ENCODE results near the gene FOXO3.
A peak's percentile ranks its signal among the peaks of the same experiment; 100 is the strongest.
"Not testable (repeated sequence)": the region's sequence is repeated elsewhere in the genome, so short reads cannot be mapped to it uniquely, and the experiment has no call there.

FOXO3 gene

GRCh38 chr6:108653949-108654348 is 93.2 kb downstream of the FOXO3 start:
- CTCF ChIA-PET: interaction anchor here (0.8 to 1.1 kb wide), 3 partner anchors 33 to 91 kb away, joined by 3 to 4 read pairs (median 3); no protein-coding TSS in a partner anchor
- H3K4me3 ChIP-seq (ENCODE audit: low read depth, low read length): no peak overlapping the region
- TF ChIP-seq CTCF (IDR thresholded peaks at IDR 0.05; ENCODE audit: insufficient read depth, low read length, missing control alignments): no peak
- POLR2A ChIA-PET: interaction anchor here (0.6 kb wide), 1 partner anchor 90 kb away, joined by 3 read pairs; no protein-coding TSS in a partner anchor
- DNase-seq (ENCODE audit: low read depth, low spot score): no peak

- CTCF ChIA-PET: no interaction called here
- H3K4me3 ChIP-seq (ENCODE audit: low read depth, low read length): no peak overlapping the region
- POLR2A ChIA-PET: no interaction called here
- no peak for TF ChIP-seq CTCF (IDR thresholded peaks at IDR 0.05; ENCODE audit: insufficient read depth, low read length, missing control alignments)
- DNase-seq (ENCODE audit: low read depth, low spot score): no peak
These were observed 93.9 kb downstream of the FOXO3 start for GRCh38 chr6:108654465-108655106.

- DNase-seq (ENCODE audit: low read depth, low spot score): peak; percentile 28
- no peak for TF ChIP-seq CTCF (IDR thresholded peaks at IDR 0.05; ENCODE audit: insufficient read depth, low read length, missing control alignments)
- no peak overlapping the region for H3K4me3 ChIP-seq (ENCODE audit: low read depth, low read length)
- ChIA-PET POLR2A (no interaction called here), CTCF (interaction anchor here (1.2 to 1.4 kb wide), 2 partner anchors 16 to 86 kb away, joined by 3 to 4 read pairs; no protein-coding TSS in a partner anchor)
These were observed 95.3 kb downstream of the FOXO3 start for GRCh38 chr6:108655806-108656651.

- ChIA-PET POLR2A (no interaction called here), CTCF (interaction anchor here (0.8 to 1.4 kb wide), 3 partner anchors 15 to 115 kb away, joined by 3 to 4 read pairs (median 3); no protein-coding TSS in a partner anchor)
- TF ChIP-seq CTCF (IDR thresholded peaks at IDR 0.05; ENCODE audit: insufficient read depth, low read length, missing control alignments): no peak
- DNase-seq (ENCODE audit: low read depth, low spot score): no peak
- H3K4me3 ChIP-seq (ENCODE audit: low read depth, low read length): no peak overlapping the region
These were observed 96.1 kb downstream of the FOXO3 start for GRCh38 chr6:108656836-108657235.

- ChIA-PET POLR2A (no interaction called here), CTCF (no interaction called here)
- no peak overlapping the region for H3K4me3 ChIP-seq (ENCODE audit: low read depth, low read length)
- DNase-seq (ENCODE audit: low read depth, low spot score): no peak
- no peak for TF ChIP-seq CTCF (IDR thresholded peaks at IDR 0.05; ENCODE audit: insufficient read depth, low read length, missing control alignments)
These were observed 97.5 kb downstream of the FOXO3 start for GRCh38 chr6:108658174-108658573.

GRCh38 chr6:108658785-108659184 is 98.1 kb downstream of the FOXO3 start:
- POLR2A ChIA-PET; H3K4me3 ChIP-seq (ENCODE audit: low read depth, low read length); DNase-seq (ENCODE audit: low read depth, low spot score); CTCF ChIA-PET: not testable (repeated sequence)
